GM23338 (cell line): ENCODE data around the gene OBSCN. TPM values are rescaled to one million over a fixed set of nuclear protein-coding genes. Genes with fewer than 3 reads are reported as not detected.

Experiments
- ATAC-seq: fragments of 200-7000 bp; cut with Tn5 transposase; 3 replicates; pipeline ENCODE4 v1.9.1; 2020
- DNase-seq: peaks from one replicate; pipeline ENCODE4 v3.0.0-alpha.2; 2015; ENCODE audit warnings: low spot score
- H2AFZ ChIP-seq: fragments of 200-600 bp; sonication (generic); 2 replicates; pipeline ENCODE4 v1.8.0; 2016; ENCODE audit warnings: antibody characterized with exemption, mild to moderate bottlenecking, moderate library complexity
- H3F3A ChIP-seq: fragments of 200-600 bp; sonication (generic); replicated peaks from 2 replicates; pipeline ENCODE4 v1.8.0; 2017; ENCODE audit warnings: antibody characterized with exemption, mixed run types, low read depth
- H3K27ac ChIP-seq: fragments of 200-600 bp; sonication (generic); 2 replicates; pipeline ENCODE4 v1.6.1; 2016; ENCODE audit warnings: low read depth
- H3K27me3 ChIP-seq: fragments of 200-600 bp; sonication (generic); 2 replicates; pipeline ENCODE4 v1.8.0; 2016; ENCODE audit warnings: mild to moderate bottlenecking, mixed run types, moderate library complexity; ENCODE audit not compliant: insufficient read depth
- H3K36me3 ChIP-seq: fragments of 200-600 bp; sonication (generic); 2 replicates; pipeline ENCODE4 v1.8.0; 2016; ENCODE audit warnings: mild to moderate bottlenecking; ENCODE audit not compliant: insufficient read depth
- H3K4me1 ChIP-seq: fragments of 200-600 bp; sonication (generic); 2 replicates; pipeline ENCODE4 v1.8.0; 2016; ENCODE audit warnings: mild to moderate bottlenecking, moderate library complexity; ENCODE audit not compliant: insufficient read depth
- H3K4me2 ChIP-seq: fragments of 200-600 bp; sonication (generic); 2 replicates; pipeline ENCODE4 v1.7.1; 2017; ENCODE audit warnings: mixed run types
- H3K4me3 ChIP-seq: fragments of 200-600 bp; sonication (generic); 2 replicates; pipeline ENCODE4 v1.6.1; 2016; ENCODE audit warnings: mixed run types
- H3K79me2 ChIP-seq: fragments of 200-600 bp; sonication (generic); replicated peaks from 2 replicates; pipeline ENCODE4 v1.8.0; 2017; ENCODE audit warnings: mild to moderate bottlenecking; ENCODE audit not compliant: insufficient read depth
- H3K9me2 ChIP-seq: fragments of 200-600 bp; sonication (generic); 2 replicates; pipeline ENCODE4 v1.8.0; 2017; ENCODE audit not compliant: insufficient read depth
- H4K20me1 ChIP-seq: fragments of 200-600 bp; sonication (generic); replicated peaks from 2 replicates; pipeline ENCODE4 v1.8.0; 2017; ENCODE audit warnings: mild to moderate bottlenecking; ENCODE audit not compliant: insufficient read depth
- H3K27ac Mint-ChIP-seq: 2 replicates; pipeline ENCODE4 v1.8.0; 2020; ENCODE audit warnings: inconsistent platforms, mild to moderate bottlenecking, moderate library complexity, mixed read lengths
- H3K27me3 Mint-ChIP-seq: 3 replicates; pipeline ENCODE4 v1.8.0; 2022; ENCODE audit warnings: low read depth, mild to moderate bottlenecking, moderate library complexity, mixed read lengths, inconsistent platforms; ENCODE audit not compliant: insufficient read depth, poor library complexity
- H3K36me3 Mint-ChIP-seq: 3 replicates; pipeline ENCODE4 v1.8.0; 2021; ENCODE audit warnings: low read depth, mild to moderate bottlenecking, inconsistent platforms, moderate library complexity, mixed read lengths
- H3K4me1 Mint-ChIP-seq: 3 replicates; pipeline ENCODE4 v1.8.0; 2020; ENCODE audit warnings: mild to moderate bottlenecking, inconsistent platforms, mixed read lengths
- H3K4me3 Mint-ChIP-seq: 3 replicates; pipeline ENCODE4 v1.8.0; 2021; ENCODE audit warnings: moderate library complexity, mild to moderate bottlenecking, inconsistent platforms, mixed read lengths
- H3K9me3 Mint-ChIP-seq: 3 replicates; pipeline ENCODE4 v1.8.0; 2020; ENCODE audit warnings: moderate library complexity, mild to moderate bottlenecking, inconsistent platforms, mixed read lengths
- CREB1 ChIP-seq: fragments of 250-450 bp; sonication (Bioruptor Pico); IDR thresholded peaks from 2 replicates; pipeline ENCODE4 v1.5.0; 2020; ENCODE audit warnings: low read depth, mild to moderate bottlenecking, moderate library complexity
- EZH2 ChIP-seq: fragments of 200-600 bp; sonication (generic); IDR thresholded peaks from one replicate; pipeline ENCODE4 v1.8.0; 2017; ENCODE audit warnings: antibody characterized with exemption, mild to moderate bottlenecking, low read depth; ENCODE audit not compliant: unreplicated experiment
- EZH2phosphoT487 ChIP-seq: fragments of 200-600 bp; sonication (generic); IDR thresholded peaks from one replicate; pipeline ENCODE4 v1.8.1; 2018; ENCODE audit warnings: antibody characterized with exemption; ENCODE audit not compliant: unreplicated experiment
- JUNB ChIP-seq: IDR thresholded peaks from one replicate; pipeline ENCODE4 v1.6.1; 2016; ENCODE audit warnings: antibody characterized with exemption; ENCODE audit not compliant: unreplicated experiment
- NANOG ChIP-seq: IDR thresholded peaks from 2 replicates; pipeline ENCODE4 v1.6.1; 2016; ENCODE audit warnings: antibody characterized with exemption, borderline replicate concordance
- POLR2AphosphoS5 ChIP-seq: IDR thresholded peaks from 2 replicates; pipeline ENCODE4 v1.6.1; 2016; ENCODE audit warnings: antibody characterized with exemption, low read depth
- STAT1 ChIP-seq: IDR thresholded peaks from one replicate; pipeline ENCODE4 v1.6.1; 2016; ENCODE audit warnings: antibody characterized with exemption; ENCODE audit not compliant: unreplicated experiment
- ZNF114 ChIP-seq: fragments of 250-450 bp; sonication (Bioruptor Pico); IDR thresholded peaks from 2 replicates; pipeline ENCODE4 v1.5.0; 2020; ENCODE audit warnings: mild to moderate bottlenecking, moderate library complexity
- ZNF331 ChIP-seq: fragments of 250-450 bp; sonication (Bioruptor Pico); IDR thresholded peaks from 2 replicates; pipeline ENCODE4 v1.5.0; 2020; ENCODE audit warnings: low read depth, mild to moderate bottlenecking, moderate library complexity
- polyA plus RNA-seq: library from polyadenylated mRNA; unstranded; fragments of >200 nt; fragmentation: Nextera tagmentation; extraction: Ambion mirVana; gene quantifications from 2 replicates; pipeline ENCODE4 v1.2.1, GENCODE V29; 2016
- total RNA-seq: library from RNA; depleted of rRNA; stranded (reverse); fragments of >200 nt; shearing (Covaris generic); gene quantifications from 2 replicates; pipeline ENCODE4 v1.2.3, GENCODE V29; 2014
- TF ChIP-seq, protein P1 (sequence below): IDR thresholded peaks from 2 replicates; pipeline ENCODE4 v1.6.1; 2016; ENCODE audit warnings: antibody characterized with exemption
- TF ChIP-seq, protein P2 (sequence below): fragments of 250-450 bp; sonication (Bioruptor Pico); IDR thresholded peaks from 2 replicates; pipeline ENCODE4 v1.5.0; 2020; ENCODE audit warnings: mild to moderate bottlenecking, moderate library complexity
- TF ChIP-seq, protein P3 (sequence below), 2 experiments: fragments of 200-600 bp in 1 of 2; sonication (generic) in 1 of 2; conservative IDR thresholded peaks; 2 replicates each; pipeline versions ENCODE4 v1.5.1 to v1.6.1; 2016 to 2017; ENCODE audit warnings: antibody characterized with exemption in 2 of 2, low read depth in 2 of 2, mild to moderate bottlenecking in 2 of 2, moderate library complexity in 1 of 2

The OBSCN gene
- total and polyA plus RNA-seq, 2 experiments from 2014 or later = 8.4 to 38.5 TPM

DNA sequence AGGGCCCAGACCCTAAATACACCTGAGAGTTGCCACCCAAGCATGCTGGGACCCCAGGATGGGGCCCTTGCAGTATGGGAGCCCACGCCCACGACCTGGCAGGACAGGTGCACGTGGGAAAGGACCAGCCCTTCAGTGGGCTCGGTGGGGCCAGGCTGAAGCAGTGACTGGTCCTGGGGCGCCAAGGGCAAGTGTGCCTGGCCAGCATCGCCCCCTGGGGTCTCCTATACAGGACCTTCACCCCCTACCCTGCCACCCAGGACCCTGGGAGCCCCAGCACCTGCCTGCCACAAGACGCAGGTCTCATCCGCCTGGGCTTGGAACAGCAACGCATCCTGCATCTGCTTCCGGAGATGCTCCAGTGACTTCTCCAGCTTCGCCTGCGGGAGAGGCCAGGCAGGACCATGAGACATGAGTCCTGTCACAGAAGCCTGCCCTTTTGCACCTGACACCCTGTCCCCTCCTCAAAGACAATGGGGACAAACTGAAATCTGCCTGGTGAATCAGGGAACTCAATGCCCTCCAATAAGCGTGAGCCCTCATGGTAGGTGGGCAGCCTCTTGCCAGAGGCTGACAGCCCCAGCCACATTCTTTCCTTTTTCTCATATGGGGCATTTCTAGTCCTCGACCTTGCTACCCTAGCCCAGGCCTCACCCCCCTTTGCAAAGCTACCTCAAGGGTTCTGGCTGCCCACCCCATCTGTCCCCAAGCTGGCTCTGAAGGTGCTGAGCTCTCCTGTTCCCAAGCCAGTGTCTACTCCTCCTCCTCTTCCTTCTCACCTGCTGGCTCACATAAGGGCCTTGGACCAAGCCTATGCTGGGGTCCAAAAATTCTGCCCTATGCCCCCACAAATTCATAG lies 194.2 kb downstream of the OBSCN start:
- Histone ChIP-seq H3K4me3 (no peak overlapping the region), H3K9me2 (no peaks in the 10 kb centered on the region), H2AFZ (no peak overlapping the region), H3K27ac (no peak overlapping the region), H3K36me3 (no peaks in the 10 kb centered on the region), H3K4me2 (no peak overlapping the region), H3F3A (no peaks in the 10 kb centered on the region), H3K79me2 (peaks cover 38% of the 10 kb centered on the region), H3K4me1 (peaks cover 9% of the 10 kb centered on the region), H4K20me1 (peaks cover 28% of the 10 kb centered on the region), H3K27me3 (no peaks in the 10 kb centered on the region)
- peaks cover 19% of the 10 kb centered on the region for H3K4me1 Mint-ChIP-seq
- DNase-seq (no peak), ATAC-seq (no peak)
- peaks cover 55% of the 10 kb centered on the region for H3K36me3 Mint-ChIP-seq
- TF ChIP-seq CREB1 (CRISPR knock-in tag) (no peak), EZH2 (no peak), STAT1 (no peak)
- TF ChIP-seq, protein P1, sequence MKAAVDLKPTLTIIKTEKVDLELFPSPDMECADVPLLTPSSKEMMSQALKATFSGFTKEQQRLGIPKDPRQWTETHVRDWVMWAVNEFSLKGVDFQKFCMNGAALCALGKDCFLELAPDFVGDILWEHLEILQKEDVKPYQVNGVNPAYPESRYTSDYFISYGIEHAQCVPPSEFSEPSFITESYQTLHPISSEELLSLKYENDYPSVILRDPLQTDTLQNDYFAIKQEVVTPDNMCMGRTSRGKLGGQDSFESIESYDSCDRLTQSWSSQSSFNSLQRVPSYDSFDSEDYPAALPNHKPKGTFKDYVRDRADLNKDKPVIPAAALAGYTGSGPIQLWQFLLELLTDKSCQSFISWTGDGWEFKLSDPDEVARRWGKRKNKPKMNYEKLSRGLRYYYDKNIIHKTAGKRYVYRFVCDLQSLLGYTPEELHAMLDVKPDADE = no peak
- peaks cover 18% of the 10 kb centered on the region for H3K27me3 Mint-ChIP-seq
- no peak overlapping the region for H3K4me3 Mint-ChIP-seq
- no peaks in the 10 kb centered on the region for H3K9me3 Mint-ChIP-seq
- no peak overlapping the region for H3K27ac Mint-ChIP-seq

DNA sequence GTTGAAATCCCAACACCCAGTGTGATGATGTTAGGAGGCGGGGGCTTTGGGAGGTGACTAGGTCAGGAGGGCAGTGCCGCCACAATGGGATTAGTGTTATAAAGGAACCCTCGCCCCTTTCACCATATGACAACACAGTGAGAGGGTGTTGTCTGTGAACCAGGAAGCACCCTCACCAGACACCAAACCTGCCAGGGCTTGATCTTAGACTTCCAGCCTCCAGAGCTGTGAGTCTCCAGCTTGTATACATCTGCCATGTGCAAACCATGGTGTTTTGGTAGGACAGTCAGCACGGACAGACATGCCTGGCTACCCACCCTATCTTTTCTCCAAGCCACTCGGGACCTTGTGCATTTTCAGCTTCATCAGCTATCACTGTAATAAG lies 194.8 kb downstream of the OBSCN start:
- DNase-seq (no peak), ATAC-seq (no peak)
- Histone ChIP-seq H2AFZ (no peak overlapping the region), H3K27ac (no peak overlapping the region), H3K4me1 (peaks cover 11% of the 10 kb centered on the region), H3K4me2 (no peak overlapping the region), H3K27me3 (no peaks in the 10 kb centered on the region), H3F3A (0 out of 2 replicates have a peak, but pooled peaks cover 3% of the 10 kb centered on the region), H3K4me3 (no peak overlapping the region), H3K9me2 (no peaks in the 10 kb centered on the region), H3K79me2 (peaks cover 38% of the 10 kb centered on the region), H3K36me3 (no peaks in the 10 kb centered on the region), H4K20me1 (peaks cover 28% of the 10 kb centered on the region)
- H3K4me1 Mint-ChIP-seq = peaks cover 19% of the 10 kb centered on the region
- H3K9me3 Mint-ChIP-seq = no peaks in the 10 kb centered on the region
- H3K4me3 Mint-ChIP-seq = no peak overlapping the region
- H3K36me3 Mint-ChIP-seq = peaks cover 52% of the 10 kb centered on the region
- H3K27me3 Mint-ChIP-seq = peaks cover 15% of the 10 kb centered on the region
- no peak overlapping the region for H3K27ac Mint-ChIP-seq
- no peak for TF ChIP-seq JUNB
- no peak for TF ChIP-seq POLR2AphosphoS5
- TF ChIP-seq, protein P2, sequence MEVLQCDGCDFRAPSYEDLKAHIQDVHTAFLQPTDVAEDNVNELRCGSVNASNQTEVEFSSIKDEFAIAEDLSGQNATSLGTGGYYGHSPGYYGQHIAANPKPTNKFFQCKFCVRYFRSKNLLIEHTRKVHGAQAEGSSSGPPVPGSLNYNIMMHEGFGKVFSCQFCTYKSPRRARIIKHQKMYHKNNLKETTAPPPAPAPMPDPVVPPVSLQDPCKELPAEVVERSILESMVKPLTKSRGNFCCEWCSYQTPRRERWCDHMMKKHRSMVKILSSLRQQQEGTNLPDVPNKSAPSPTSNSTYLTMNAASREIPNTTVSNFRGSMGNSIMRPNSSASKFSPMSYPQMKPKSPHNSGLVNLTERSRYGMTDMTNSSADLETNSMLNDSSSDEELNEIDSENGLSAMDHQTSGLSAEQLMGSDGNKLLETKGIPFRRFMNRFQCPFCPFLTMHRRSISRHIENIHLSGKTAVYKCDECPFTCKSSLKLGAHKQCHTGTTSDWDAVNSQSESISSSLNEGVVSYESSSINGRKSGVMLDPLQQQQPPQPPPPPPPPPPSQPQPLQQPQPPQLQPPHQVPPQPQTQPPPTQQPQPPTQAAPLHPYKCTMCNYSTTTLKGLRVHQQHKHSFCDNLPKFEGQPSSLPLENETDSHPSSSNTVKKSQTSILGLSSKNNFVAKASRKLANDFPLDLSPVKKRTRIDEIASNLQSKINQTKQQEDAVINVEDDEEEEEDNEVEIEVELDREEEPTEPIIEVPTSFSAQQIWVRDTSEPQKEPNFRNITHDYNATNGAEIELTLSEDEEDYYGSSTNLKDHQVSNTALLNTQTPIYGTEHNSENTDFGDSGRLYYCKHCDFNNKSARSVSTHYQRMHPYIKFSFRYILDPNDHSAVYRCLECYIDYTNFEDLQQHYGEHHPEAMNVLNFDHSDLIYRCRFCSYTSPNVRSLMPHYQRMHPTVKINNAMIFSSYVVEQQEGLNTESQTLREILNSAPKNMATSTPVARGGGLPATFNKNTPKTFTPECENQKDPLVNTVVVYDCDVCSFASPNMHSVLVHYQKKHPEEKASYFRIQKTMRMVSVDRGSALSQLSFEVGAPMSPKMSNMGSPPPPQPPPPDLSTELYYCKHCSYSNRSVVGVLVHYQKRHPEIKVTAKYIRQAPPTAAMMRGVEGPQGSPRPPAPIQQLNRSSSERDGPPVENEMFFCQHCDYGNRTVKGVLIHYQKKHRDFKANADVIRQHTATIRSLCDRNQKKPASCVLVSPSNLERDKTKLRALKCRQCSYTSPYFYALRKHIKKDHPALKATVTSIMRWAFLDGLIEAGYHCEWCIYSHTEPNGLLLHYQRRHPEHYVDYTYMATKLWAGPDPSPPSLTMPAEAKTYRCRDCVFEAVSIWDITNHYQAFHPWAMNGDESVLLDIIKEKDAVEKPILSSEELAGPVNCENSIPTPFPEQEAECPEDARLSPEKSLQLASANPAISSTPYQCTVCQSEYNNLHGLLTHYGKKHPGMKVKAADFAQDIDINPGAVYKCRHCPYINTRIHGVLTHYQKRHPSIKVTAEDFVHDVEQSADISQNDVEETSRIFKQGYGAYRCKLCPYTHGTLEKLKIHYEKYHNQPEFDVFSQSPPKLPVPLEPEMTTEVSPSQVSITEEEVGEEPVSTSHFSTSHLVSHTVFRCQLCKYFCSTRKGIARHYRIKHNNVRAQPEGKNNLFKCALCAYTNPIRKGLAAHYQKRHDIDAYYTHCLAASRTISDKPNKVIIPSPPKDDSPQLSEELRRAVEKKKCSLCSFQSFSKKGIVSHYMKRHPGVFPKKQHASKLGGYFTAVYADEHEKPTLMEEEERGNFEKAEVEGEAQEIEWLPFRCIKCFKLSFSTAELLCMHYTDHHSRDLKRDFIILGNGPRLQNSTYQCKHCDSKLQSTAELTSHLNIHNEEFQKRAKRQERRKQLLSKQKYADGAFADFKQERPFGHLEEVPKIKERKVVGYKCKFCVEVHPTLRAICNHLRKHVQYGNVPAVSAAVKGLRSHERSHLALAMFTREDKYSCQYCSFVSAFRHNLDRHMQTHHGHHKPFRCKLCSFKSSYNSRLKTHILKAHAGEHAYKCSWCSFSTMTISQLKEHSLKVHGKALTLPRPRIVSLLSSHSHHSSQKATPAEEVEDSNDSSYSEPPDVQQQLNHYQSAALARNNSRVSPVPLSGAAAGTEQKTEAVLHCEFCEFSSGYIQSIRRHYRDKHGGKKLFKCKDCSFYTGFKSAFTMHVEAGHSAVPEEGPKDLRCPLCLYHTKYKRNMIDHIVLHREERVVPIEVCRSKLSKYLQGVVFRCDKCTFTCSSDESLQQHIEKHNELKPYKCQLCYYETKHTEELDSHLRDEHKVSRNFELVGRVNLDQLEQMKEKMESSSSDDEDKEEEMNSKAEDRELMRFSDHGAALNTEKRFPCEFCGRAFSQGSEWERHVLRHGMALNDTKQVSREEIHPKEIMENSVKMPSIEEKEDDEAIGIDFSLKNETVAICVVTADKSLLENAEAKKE (CRISPR knock-in tag) = no peak
- TF ChIP-seq CREB1 (CRISPR knock-in tag) = no peak
- no peak for TF ChIP-seq ZNF331 (CRISPR knock-in tag)
- TF ChIP-seq EZH2phosphoT487 = no peak
- TF ChIP-seq STAT1 = no peak
- TF ChIP-seq NANOG = no peak
- TF ChIP-seq EZH2 = no peak
- TF ChIP-seq, protein P3, sequence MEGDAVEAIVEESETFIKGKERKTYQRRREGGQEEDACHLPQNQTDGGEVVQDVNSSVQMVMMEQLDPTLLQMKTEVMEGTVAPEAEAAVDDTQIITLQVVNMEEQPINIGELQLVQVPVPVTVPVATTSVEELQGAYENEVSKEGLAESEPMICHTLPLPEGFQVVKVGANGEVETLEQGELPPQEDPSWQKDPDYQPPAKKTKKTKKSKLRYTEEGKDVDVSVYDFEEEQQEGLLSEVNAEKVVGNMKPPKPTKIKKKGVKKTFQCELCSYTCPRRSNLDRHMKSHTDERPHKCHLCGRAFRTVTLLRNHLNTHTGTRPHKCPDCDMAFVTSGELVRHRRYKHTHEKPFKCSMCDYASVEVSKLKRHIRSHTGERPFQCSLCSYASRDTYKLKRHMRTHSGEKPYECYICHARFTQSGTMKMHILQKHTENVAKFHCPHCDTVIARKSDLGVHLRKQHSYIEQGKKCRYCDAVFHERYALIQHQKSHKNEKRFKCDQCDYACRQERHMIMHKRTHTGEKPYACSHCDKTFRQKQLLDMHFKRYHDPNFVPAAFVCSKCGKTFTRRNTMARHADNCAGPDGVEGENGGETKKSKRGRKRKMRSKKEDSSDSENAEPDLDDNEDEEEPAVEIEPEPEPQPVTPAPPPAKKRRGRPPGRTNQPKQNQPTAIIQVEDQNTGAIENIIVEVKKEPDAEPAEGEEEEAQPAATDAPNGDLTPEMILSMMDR (conservative IDR thresholded peaks at IDR 0.05; ENCODE audit: low read depth in 2 of 2) = no peak
- TF ChIP-seq ZNF114 (CRISPR knock-in tag) = no peak
